K562 (cell line): Measurements from ENCODE around the gene MLLT6. TPM values are rescaled to one million over a fixed set of nuclear protein-coding genes. Genes with fewer than 3 reads are reported as not detected.
A peak's percentile ranks its signal among the peaks of the same experiment; 100 is the strongest.

Experiments
- ATAC-seq: fragments of 200-7000 bp; cut with Tn5 transposase; 3 replicates; pipeline ENCODE4 v1.9.1; 2020; ENCODE audit warnings: moderate library complexity
- BruUV-seq: library from RNA; stranded (reverse); fragments of 400-500 nt; replicated peaks from 2 replicates; lab custom pipeline; 2021; lab: Mats Ljungman, UMichigan
- CTCF ChIA-PET: fragments of 300-600 bp; formaldehyde crosslinking; extraction: SDS; loops from one replicate; lab custom pipeline; 2021; ENCODE audit warnings: low intra/inter-chr PET ratio; lab: Yijun Ruan, JAX
- POLR2A ChIA-PET: fragments of 300-600, 350-650 bp; sonication (Branson Sonifier 250); formaldehyde crosslinking; extraction: SDS; loops from one replicate; lab custom pipeline; 2021; ENCODE audit warnings: antibody characterized with exemption, inconsistent platforms; lab: Yijun Ruan, JAX
- DNase-seq, 4 experiments: peaks; one replicate each; pipeline versions ENCODE4 v3.0.0 to v3.0.0-alpha.2; 2011 to 2018; ENCODE audit warnings: low spot score in 3 of 4, mixed read lengths in 3 of 4; ENCODE audit errors: extremely low read depth in 1 of 4
- FAIRE-seq: peaks from 2 replicates; lab custom pipeline; 2011; peaks lifted over from hg19 to GRCh38; lab: Jason Lieb, UNC
- H2AFZ ChIP-seq: 2 replicates; pipeline ENCODE4 v1.6.0; 2011; ENCODE audit warnings: low read depth, low read length, control low read depth, inconsistent platforms
- H3K27ac ChIP-seq: fragments of 200-600 bp; 3 replicates; pipeline ENCODE4 v1.8.0; 2011; ENCODE audit warnings: low read depth, mild to moderate bottlenecking, control low read depth, inconsistent platforms, low read length, moderate library complexity, mixed read lengths; ENCODE audit errors: extremely low read depth
- H3K27me3 ChIP-seq, 2 experiments: fragments of 300-600 bp in 1 of 2; 2 replicates in 1 of 2; 3 replicates in 1 of 2; pipeline versions ENCODE4 v1.6.0 to v1.8.0; 2011; ENCODE audit warnings: inconsistent platforms in 2 of 2, low read length in 2 of 2, mild to moderate bottlenecking in 1 of 2, mixed read lengths in 1 of 2, moderate library complexity in 1 of 2; ENCODE audit not compliant: control insufficient read depth in 2 of 2, insufficient read depth in 2 of 2
- H3K36me3 ChIP-seq: fragments of 300-600 bp; 3 replicates; pipeline ENCODE4 v1.8.0; 2011; ENCODE audit warnings: mild to moderate bottlenecking, low read length, inconsistent platforms; ENCODE audit not compliant: control insufficient read depth, insufficient read depth
- H3K4me1 ChIP-seq, 2 experiments: fragments of 200-600 bp in 1 of 2; replicated peaks in 1 of 2; 2 replicates in 1 of 2; 3 replicates in 1 of 2; pipeline versions ENCODE4 v1.5.1 to v1.8.0; 2011; ENCODE audit warnings: inconsistent platforms in 2 of 2, low read length in 2 of 2, mild to moderate bottlenecking in 1 of 2, mixed read lengths in 1 of 2, moderate library complexity in 1 of 2; ENCODE audit not compliant: control insufficient read depth in 2 of 2, insufficient read depth in 2 of 2
- H3K4me2 ChIP-seq: 2 replicates; pipeline ENCODE4 v1.6.1; 2011; ENCODE audit warnings: low read length, control low read depth, inconsistent platforms, mixed read lengths; ENCODE audit not compliant: insufficient read depth
- H3K4me3 ChIP-seq: fragments of 200-600 bp; sonication (generic), shearing (Covaris generic); 2 replicates; pipeline ENCODE4 v1.5.1; 2016; ENCODE audit warnings: control low read depth, inconsistent platforms
- H3K79me2 ChIP-seq: fragments of 200-600 bp; 3 replicates; pipeline ENCODE4 v1.8.0; 2011; ENCODE audit warnings: low read length, inconsistent platforms; ENCODE audit not compliant: control insufficient read depth, insufficient read depth
- H3K9ac ChIP-seq, 2 experiments: 2 replicates each; pipeline versions ENCODE4 v1.6.0 to v1.6.1; 2011; ENCODE audit warnings: low read depth in 2 of 2, low read length in 2 of 2, control low read depth in 1 of 2, inconsistent platforms in 1 of 2, mild to moderate bottlenecking in 1 of 2, mixed read lengths in 1 of 2; ENCODE audit not compliant: insufficient read depth in 1 of 2
- H3K9me1 ChIP-seq: one replicate; pipeline ENCODE4 v1.6.0; 2011; ENCODE audit warnings: inconsistent platforms, mild to moderate bottlenecking, low read length, moderate library complexity; ENCODE audit not compliant: control insufficient read depth, insufficient read depth
- H3K9me3 ChIP-seq: replicated peaks from 2 replicates; pipeline ENCODE4 v1.5.1; 2011; ENCODE audit warnings: low read depth, low read length, inconsistent platforms; ENCODE audit not compliant: control insufficient read depth, insufficient read depth
- H4K20me1 ChIP-seq: replicated peaks from 2 replicates; pipeline ENCODE4 v1.6.1; 2011; ENCODE audit warnings: low read length, inconsistent platforms, mixed read lengths; ENCODE audit not compliant: control insufficient read depth, insufficient read depth
- BCL6 ChIP-seq: fragments of 250-450 bp; sonication (Bioruptor Pico); IDR thresholded peaks from 2 replicates; pipeline ENCODE4 v1.4.0; 2020
- CBX5 ChIP-seq: IDR thresholded peaks from 2 replicates; pipeline ENCODE4 v1.6.1; 2014; ENCODE audit warnings: low read depth, borderline replicate concordance
- CHD1 ChIP-seq: fragments of 200-600 bp; sonication (generic); IDR thresholded peaks from one replicate; pipeline ENCODE4 v1.6.1; 2012; ENCODE audit warnings: mild to moderate bottlenecking, moderate library complexity, low read length, inconsistent platforms
- MAFG ChIP-seq: fragments of 450-650 bp; conservative IDR thresholded peaks from 2 replicates; pipeline ENCODE4 v1.6.1; 2016; ENCODE audit warnings: missing genetic modification characterization, missing compliant biosample characterization
- NFIC ChIP-seq: fragments of 450-650 bp; IDR thresholded peaks from 2 replicates; pipeline ENCODE4 v1.6.1; 2017; ENCODE audit warnings: mild to moderate bottlenecking, inconsistent platforms
- NFIX ChIP-seq: fragments of 250-450 bp; sonication (Bioruptor Pico); IDR thresholded peaks from 2 replicates; pipeline ENCODE4 v1.4.0; 2020; ENCODE audit warnings: low read depth, mild to moderate bottlenecking, moderate library complexity
- PML ChIP-seq: IDR thresholded peaks from 2 replicates; pipeline ENCODE4 v1.6.1; 2012; ENCODE audit warnings: low read length, inconsistent platforms
- STAT5A ChIP-seq: IDR thresholded peaks from 2 replicates; pipeline ENCODE4 v1.6.1; 2012; ENCODE audit warnings: low read length, inconsistent platforms, borderline replicate concordance
- U2AF2 ChIP-seq: fragments of 200-400 bp; formaldehyde crosslinking; optimal IDR thresholded peaks from 2 replicates; pipeline ENCODE3; 2017; ENCODE audit warnings: low read depth, mild to moderate bottlenecking, low read length
- ZFP30 ChIP-seq: fragments of 250-450 bp; sonication (Bioruptor Pico); IDR thresholded peaks from 2 replicates; pipeline ENCODE4 v1.8.0; 2022; ENCODE audit warnings: moderate library complexity, mild to moderate bottlenecking, inconsistent platforms, borderline replicate concordance
- WGBS: fragments of 100-300 bp; shearing (Covaris generic); methylation state at CpG from one replicate; pipeline ENCODE4 v1.1.6; 2016; ENCODE audit warnings: low coverage, mixed read lengths; ENCODE audit not compliant: insufficient coverage; ENCODE audit errors: missing lambda C conversion rate; 5-methylcytosine and 5-hydroxymethylcytosine counted together
- in situ Hi-C: fragments of 300-500 bp; cut with MboI; formaldehyde crosslinking; loops from 4 replicates; pipeline ENCODE4 v1.15.0; 2018; ENCODE audit warnings: inconsistent platforms, mixed read lengths
- intact Hi-C: fragments of 100-400 bp; cut with micrococcal nuclease; formaldehyde crosslinking; loops from 2 replicates; pipeline ENCODE4 v1.14.2; 2022
- polyA plus RNA-seq, 8 experiments: library from polyadenylated mRNA; depleted of rRNA in 4 of 8; stranded (reverse) in 5 of 8; unstranded in 3 of 8; fragments of >200 nt; fragmentation: Nextera tagmentation in 2 of 8; fragmentation: Illumina TruSeq in 1 of 8; extraction: Ambion mirVana in 2 of 8; extraction: Trizol in 1 of 8; gene quantifications; 2 replicates each; pipeline versions ENCODE4 v1.2.1 to v1.2.3, GENCODE V29; 2011 to 2014; ENCODE audit warnings: inconsistent platforms in 1 of 8, missing spikeins in 1 of 8
- total RNA-seq, 7 experiments: library from RNA; depleted of rRNA in 6 of 7; stranded (reverse); fragments of >200 nt in 6 of 7; fragmentation: Illumina TruSeq in 2 of 7; extraction: Trizol in 2 of 7; gene quantifications; 2 replicates each; pipeline versions ENCODE4 v1.2.1 to v1.2.3, GENCODE V29; 2011 to 2021; ENCODE audit warnings: low replicate concordance in 1 of 7
- TF ChIP-seq, protein P1 (sequence below): fragments of 250-450 bp; sonication (Bioruptor Pico); IDR thresholded peaks from 2 replicates; pipeline ENCODE4 v1.4.0; 2020; ENCODE audit warnings: borderline replicate concordance
- TF ChIP-seq, protein P2 (sequence below): sonication (generic); formaldehyde crosslinking; IDR thresholded peaks from 2 replicates; pipeline ENCODE4 v1.8.1; 2022; ENCODE audit warnings: missing genetic modification reagents

Gene MLLT6
- total and polyA plus RNA-seq, 9 of the 15 experiments (the other 6 are each of a cell fraction or from before 2014, with no cell fraction given): 3.1 to 71.7 (median 30.0) TPM

GRCh38 chr17:38745545-38745944 is 40.5 kb downstream of the MLLT6 start:
- H3K27ac ChIP-seq: no peak overlapping the region
- in situ Hi-C loops: no loop called here
- H3K79me2 ChIP-seq: peaks cover 85% of the 10 kb centered on the region

More at GRCh38 chr17:38745545-38745944, 40.5 kb downstream of the MLLT6 start:
- no TSS peak for BruUV-seq
- Histone ChIP-seq H3K4me2 (no peak overlapping the region), H3K27me3 (no peaks in the 10 kb centered on the region), H4K20me1 (peaks cover 13% of the 10 kb centered on the region), H3K4me3 (no peak overlapping the region), H3K9me3 (no peaks in the 10 kb centered on the region), H2AFZ (no peak overlapping the region), H3K4me1 (peaks cover 19 to 60% of the 10 kb centered on the region in 2 experiments), H3K9me1 (peaks cover 4% of the 10 kb centered on the region), H3K36me3 (peaks cover 14% of the 10 kb centered on the region; the same call in 2 of the 3 replicates), H3K9ac (peak overlapping the region in 1 of 2 experiments; percentile 9; a peak in 1 of 4 replicates)
- POLR2A ChIA-PET: interaction anchor here (0.8 to 1.3 kb wide), 2 partner anchors 15 to 21 kb away, joined by 3 to 4 read pairs; partner anchors contain the start of gene CISD3
- CTCF ChIA-PET: no interaction called here
- intact Hi-C loops: no loop called here
- DNase-seq (peak in 1 of 4 experiments; percentile 41), ATAC-seq (no peak), FAIRE-seq (no peak)
- TF ChIP-seq CHD1 (no peak), ZFP30 (CRISPR knock-in tag) (no peak), MAFG (no peak), STAT5A (no peak), NFIX (peak; percentile 18; the same call in 1 of the 2 replicates), BCL6 (CRISPR knock-in tag) (no peak), CBX5 (no peak), U2AF2 (no peak), PML (no peak), NFIC (peak; percentile 89)
- TF ChIP-seq, protein P1, sequence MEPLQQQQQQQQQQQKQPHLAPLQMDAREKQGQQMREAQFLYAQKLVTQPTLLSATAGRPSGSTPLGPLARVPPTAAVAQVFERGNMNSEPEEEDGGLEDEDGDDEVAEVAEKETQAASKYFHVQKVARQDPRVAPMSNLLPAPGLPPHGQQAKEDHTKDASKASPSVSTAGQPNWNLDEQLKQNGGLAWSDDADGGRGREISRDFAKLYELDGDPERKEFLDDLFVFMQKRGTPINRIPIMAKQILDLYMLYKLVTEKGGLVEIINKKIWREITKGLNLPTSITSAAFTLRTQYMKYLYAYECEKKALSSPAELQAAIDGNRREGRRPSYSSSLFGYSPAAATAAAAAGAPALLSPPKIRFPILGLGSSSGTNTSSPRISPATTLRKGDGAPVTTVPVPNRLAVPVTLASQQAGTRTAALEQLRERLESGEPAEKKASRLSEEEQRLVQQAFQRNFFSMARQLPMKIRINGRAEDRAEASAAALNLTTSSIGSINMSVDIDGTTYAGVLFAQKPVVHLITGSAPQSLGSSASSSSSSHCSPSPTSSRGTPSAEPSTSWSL (CRISPR knock-in tag): no peak
- TF ChIP-seq, protein P2, sequence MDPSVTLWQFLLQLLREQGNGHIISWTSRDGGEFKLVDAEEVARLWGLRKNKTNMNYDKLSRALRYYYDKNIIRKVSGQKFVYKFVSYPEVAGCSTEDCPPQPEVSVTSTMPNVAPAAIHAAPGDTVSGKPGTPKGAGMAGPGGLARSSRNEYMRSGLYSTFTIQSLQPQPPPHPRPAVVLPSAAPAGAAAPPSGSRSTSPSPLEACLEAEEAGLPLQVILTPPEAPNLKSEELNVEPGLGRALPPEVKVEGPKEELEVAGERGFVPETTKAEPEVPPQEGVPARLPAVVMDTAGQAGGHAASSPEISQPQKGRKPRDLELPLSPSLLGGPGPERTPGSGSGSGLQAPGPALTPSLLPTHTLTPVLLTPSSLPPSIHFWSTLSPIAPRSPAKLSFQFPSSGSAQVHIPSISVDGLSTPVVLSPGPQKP (CRISPR knock-in tag): no peak
- 46% methylated on average over 4 of the region's 4 CpGs for WGBS
